Astrocyte of the spinal cord (primary cell): ENCODE measurements around the gene WDR1.

ENCODE experiments used
- DNase-seq: peaks from one replicate; pipeline ENCODE4 v3.0.0; 2011; ENCODE audit warnings: low read depth, low spot score
- H3K4me3 ChIP-seq: 2 replicates; pipeline ENCODE4 v1.5.1; 2011; ENCODE audit warnings: low read depth, mild to moderate bottlenecking, low read length, moderate library complexity
- in situ Hi-C: cut with HindIII; loops from 2 replicates; pipeline ENCODE4 v1.10.0; 2017; ENCODE audit warnings: low sequenced_read_pairs
- TF ChIP-seq, protein P1 (sequence below): IDR thresholded peaks from 2 replicates; pipeline ENCODE4 v1.5.1; 2012; ENCODE audit warnings: low read depth, mild to moderate bottlenecking, low read length, inconsistent platforms

The WDR1 gene

GRCh38 chr4:10085386-10085785 lies 31.2 kb downstream of the WDR1 start:
- TF ChIP-seq, protein P1, sequence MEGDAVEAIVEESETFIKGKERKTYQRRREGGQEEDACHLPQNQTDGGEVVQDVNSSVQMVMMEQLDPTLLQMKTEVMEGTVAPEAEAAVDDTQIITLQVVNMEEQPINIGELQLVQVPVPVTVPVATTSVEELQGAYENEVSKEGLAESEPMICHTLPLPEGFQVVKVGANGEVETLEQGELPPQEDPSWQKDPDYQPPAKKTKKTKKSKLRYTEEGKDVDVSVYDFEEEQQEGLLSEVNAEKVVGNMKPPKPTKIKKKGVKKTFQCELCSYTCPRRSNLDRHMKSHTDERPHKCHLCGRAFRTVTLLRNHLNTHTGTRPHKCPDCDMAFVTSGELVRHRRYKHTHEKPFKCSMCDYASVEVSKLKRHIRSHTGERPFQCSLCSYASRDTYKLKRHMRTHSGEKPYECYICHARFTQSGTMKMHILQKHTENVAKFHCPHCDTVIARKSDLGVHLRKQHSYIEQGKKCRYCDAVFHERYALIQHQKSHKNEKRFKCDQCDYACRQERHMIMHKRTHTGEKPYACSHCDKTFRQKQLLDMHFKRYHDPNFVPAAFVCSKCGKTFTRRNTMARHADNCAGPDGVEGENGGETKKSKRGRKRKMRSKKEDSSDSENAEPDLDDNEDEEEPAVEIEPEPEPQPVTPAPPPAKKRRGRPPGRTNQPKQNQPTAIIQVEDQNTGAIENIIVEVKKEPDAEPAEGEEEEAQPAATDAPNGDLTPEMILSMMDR, result no peak
- no peak overlapping the region for H3K4me3 ChIP-seq
- in situ Hi-C loops, result no loop called here
- DNase-seq, result no peak

DNA sequence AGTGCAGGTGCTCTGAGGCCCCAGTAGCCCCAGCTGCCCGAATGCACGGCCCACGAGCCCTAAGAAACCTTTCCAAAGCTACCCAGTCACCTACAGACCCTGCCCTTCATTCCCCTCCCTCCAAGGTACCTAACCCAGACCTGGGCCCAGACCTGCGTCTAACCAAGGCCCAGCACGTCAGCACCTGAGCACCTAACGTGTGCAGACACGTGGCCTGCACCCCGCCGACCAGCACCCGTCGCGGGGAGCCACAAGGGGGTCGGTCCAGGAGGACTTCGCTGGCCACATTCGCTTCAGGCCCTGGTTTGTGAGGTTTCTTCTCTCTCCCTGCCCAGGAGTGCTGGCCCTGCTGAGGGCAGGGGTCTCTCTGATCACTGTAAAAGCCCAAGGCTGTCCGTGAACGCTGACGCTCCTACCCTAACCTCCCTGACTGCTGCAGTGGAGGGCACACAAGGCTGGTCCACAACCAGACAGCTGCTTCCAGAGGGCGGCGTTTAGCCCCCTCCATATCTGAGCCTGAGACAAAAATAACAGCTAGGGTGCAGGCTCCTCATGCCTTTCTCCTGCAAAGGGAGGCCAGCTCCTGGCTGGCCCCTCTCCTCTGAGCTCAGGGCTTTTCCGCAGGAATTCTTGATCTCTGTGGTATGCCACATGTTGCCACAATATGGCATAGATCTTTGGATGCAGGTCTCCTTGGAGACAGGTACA lies 31.8 kb downstream of the WDR1 start:
- DNase-seq, result no peak
- TF ChIP-seq, protein P1, result no peak
- in situ Hi-C loops, result no loop called here
- H3K4me3 ChIP-seq, result no peak overlapping the region

- TF ChIP-seq, protein P1, result no peak
- no peak overlapping the region for H3K4me3 ChIP-seq
- no peak for DNase-seq
- in situ Hi-C loops, result no loop called here
Measured at GRCh38 chr4:10083861-10084641, 32.5 kb downstream of the WDR1 start.

DNA sequence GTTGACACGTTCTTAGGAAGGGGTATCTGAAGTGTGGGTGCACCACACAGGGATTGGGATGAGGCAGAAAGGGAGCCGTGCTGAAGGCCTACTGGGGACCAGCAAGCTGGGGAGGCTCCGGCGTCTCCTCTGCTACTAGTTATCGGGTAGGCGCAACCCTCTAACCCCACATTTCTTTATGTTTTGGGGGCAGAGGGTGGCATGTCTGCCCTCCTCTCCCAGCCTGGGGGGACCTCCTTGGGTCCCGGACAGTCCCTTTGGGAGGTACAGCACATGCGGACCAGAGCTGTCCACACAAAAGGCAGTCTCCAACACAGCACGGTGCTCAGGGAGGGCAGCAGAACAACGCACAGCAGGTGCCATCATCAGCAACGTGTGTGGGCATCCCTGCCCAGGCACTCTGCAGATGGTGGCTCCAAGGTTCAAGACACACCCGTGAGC lies 33.2 kb downstream of the WDR1 start:
- DNase-seq, result no peak
- no peak overlapping the region for H3K4me3 ChIP-seq
- in situ Hi-C loops, result no loop called here
- TF ChIP-seq, protein P1, result no peak

- DNase-seq, result no peak
- in situ Hi-C loops, result no loop called here
- TF ChIP-seq, protein P1, result no peak
- H3K4me3 ChIP-seq, result no peak overlapping the region
Measured at GRCh38 chr4:10082459-10083272, 33.9 kb downstream of the WDR1 start.

DNA sequence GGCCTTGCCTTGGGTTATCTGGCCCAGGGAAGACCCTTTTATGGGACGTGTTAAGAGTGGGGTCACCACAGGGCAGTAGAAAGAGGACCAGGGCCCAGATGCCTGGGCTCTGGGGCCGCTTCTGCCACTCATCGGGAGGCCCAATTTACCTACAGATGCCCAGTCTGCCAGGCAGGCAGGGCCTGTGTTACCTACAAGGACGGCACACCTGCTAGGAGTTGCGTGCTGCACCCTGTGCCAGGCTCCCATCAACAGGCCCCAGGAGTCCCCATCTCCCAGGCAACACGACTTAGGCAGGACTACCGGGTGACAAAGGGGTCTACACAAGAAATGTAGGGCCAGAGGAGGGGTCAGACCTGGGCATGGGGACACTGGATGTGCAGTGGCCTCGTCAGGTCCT lies 34.6 kb downstream of the WDR1 start:
- no peak for DNase-seq
- TF ChIP-seq, protein P1, result no peak
- in situ Hi-C loops, result no loop called here
- no peak overlapping the region for H3K4me3 ChIP-seq
